GM18951 (cell line): ENCODE measurements around the gene ZNF135.

ENCODE experiments used
- POLR2A ChIP-seq: IDR thresholded peaks from 4 replicates; pipeline ENCODE4 v1.6.1; 2011; ENCODE audit warnings: mild to moderate bottlenecking; ENCODE audit not compliant: insufficient read length, insufficient read depth; ENCODE audit errors: extremely low read depth
- in situ Hi-C: fragments of 300-500 bp; cut with MboI; formaldehyde crosslinking; loops from one replicate; pipeline ENCODE4 v1.12.0; 2022; ENCODE audit warnings: low sequenced_read_pairs, mixed read lengths, inconsistent platforms; ENCODE audit not compliant: unreplicated experiment

The ZNF135 gene

GRCh38 chr19:58059003-58059670 lies at the start of gene ZNF135:
TSS of gene ZNF135 (plus strand) at chr19:58059282. CDS start at chr19:58060003, 721 bp downstream.
- no peak for TF ChIP-seq POLR2A
- in situ Hi-C loops: no loop called here

GRCh38 chr19:58009301-58009665 lies 49.8 kb upstream of the ZNF135 start:
- no peak for TF ChIP-seq POLR2A
- in situ Hi-C loops: no loop called here

- in situ Hi-C loops: no loop called here
- TF ChIP-seq POLR2A: no peak
These were observed 49.3 kb upstream of the ZNF135 start for GRCh38 chr19:58009666-58010301.

DNA sequence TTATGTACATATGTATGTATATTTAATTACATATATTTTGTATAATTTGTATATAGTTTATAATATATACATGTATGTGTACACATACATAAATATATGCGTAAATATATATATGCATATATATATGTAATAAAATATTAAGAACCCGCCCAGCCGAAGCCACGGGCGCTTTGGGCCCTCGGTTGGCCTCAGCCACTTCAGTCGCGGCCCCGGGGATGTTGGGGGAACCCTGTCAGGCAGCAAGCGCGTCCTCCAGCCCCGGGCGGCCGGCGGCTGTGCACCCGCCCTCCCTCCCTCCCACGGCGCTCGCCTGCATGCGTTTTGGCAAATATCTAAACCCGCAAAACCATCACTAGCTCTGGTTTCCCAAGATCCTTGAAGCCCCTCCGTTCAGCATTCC lies 48.6 kb upstream of the ZNF135 start:
- in situ Hi-C loops: no loop called here
- no peak for TF ChIP-seq POLR2A

DNA sequence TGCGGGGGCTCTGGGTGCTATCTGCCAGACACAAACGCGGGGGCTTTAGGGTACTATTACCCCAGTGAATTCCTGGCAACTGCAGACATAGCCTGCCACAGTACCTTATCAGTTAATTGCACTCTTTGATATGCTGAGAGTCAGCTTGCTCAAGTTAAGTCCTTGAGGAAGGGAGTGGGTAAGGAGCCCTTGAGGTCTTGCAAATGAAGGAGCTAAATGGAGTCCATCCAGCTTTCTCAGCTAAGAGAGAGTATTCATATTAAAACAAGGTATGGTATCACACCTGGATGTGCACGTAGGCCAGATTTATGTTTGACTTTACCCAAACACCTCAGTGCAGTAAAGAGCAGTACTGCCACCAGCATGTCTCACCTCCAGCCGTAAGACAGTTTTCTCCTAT lies 44.9 kb upstream of the ZNF135 start:
- in situ Hi-C loops: no loop called here
- TF ChIP-seq POLR2A: no peak

DNA sequence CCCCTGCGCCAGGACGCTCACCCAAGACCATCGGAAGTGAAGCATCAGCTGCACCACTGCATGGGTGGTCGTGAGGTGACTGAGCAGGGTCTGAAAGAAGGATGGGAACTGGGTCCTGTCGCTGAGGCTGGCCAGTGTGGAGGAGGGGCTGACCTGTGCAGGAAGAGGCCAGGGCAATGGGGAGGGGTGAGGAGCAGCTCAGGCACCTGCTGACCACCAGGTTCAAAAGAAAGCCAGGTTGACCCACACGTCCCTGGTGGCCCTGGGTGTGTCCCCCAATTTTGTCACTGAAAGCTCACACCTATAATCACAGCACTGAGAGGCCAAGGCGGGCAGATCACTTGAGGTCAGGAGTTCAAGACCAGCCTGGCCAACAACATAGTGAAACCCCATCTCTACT lies 39.0 kb upstream of the ZNF135 start:
- in situ Hi-C loops: no loop called here

GRCh38 chr19:58021541-58022282 lies 37.4 kb upstream of the ZNF135 start:
- in situ Hi-C loops: no loop called here
- no peak for TF ChIP-seq POLR2A

More for the DNA sequence above, 39.0 kb upstream of the ZNF135 start:
- TF ChIP-seq POLR2A: no peak

- no peak for TF ChIP-seq POLR2A
- in situ Hi-C loops: no loop called here
These were observed 36.8 kb upstream of the ZNF135 start for GRCh38 chr19:58022283-58022660.

GRCh38 chr19:58024661-58025060 lies 34.4 kb upstream of the ZNF135 start:
- no peak for TF ChIP-seq POLR2A
- in situ Hi-C loops: no loop called here

DNA sequence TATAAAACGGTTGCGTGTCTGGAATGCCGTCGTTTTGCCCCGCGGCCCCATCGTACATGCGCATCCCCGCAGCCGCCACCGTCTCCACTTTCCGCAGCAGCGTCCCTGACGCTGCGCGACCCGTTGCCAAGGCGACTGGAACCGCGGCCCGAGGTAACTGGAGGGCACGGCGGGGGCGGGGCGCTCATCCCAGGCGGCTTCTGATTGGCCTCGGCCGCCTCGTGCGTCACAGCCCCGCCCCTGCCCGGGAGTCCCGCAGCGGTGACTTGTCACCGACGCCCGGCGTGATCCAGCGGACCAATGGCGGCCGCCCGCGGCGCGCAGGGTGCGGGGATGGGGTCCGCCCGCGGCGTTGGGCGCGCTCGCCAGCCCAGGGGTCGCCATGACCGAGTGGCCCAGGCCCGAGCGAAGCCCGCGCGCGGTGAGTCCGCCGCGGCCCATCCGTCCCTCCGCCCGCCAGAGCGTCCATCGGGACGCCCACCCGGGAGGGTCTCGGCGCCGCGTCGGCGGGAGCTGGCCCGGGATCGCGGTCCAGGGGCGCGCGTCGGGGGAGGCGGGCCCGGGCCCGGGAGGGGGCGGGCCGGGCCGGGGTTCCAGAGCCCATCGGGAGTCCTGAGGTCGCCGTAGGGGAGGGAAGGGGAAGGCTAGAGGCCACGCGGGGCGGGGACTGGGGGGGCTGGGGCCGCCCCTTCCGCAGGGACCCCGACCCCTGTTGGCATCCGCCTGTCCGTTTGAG lies 25.2 kb upstream of the ZNF135 start, which contains the start of gene ZSCAN1:
TSS of gene ZSCAN1 (plus strand) at position 285 of the 736 bp plus-strand sequence. CDS start 3,812 bp downstream, outside the sequence.
- in situ Hi-C loops: no loop called here
- TF ChIP-seq POLR2A: no peak

DNA sequence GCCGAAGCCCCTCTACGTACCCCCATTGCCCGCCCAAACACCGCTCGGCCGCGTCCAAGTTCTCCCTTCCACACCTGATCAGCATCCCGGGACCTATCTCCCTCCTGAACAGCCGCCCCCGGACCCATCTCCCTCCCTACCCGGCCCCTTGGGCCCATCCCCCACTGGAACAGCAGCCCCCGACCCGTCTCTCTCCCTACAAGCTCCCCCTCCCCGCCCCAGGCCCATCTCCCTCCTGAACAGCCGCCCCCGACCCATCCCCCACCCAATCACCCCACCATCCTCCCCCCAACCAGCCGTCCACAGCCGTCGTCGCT lies 24.6 kb upstream of the ZNF135 start:
- in situ Hi-C loops: no loop called here
- no peak for TF ChIP-seq POLR2A

- in situ Hi-C loops: no loop called here
- no peak for TF ChIP-seq POLR2A
These were observed 23.2 kb upstream of the ZNF135 start for GRCh38 chr19:58035863-58036262.

GRCh38 chr19:58037927-58038687 lies 21.0 kb upstream of the ZNF135 start:
- in situ Hi-C loops: no loop called here
- no peak for TF ChIP-seq POLR2A

- TF ChIP-seq POLR2A: no peak
- in situ Hi-C loops: no loop called here
These were observed 20.3 kb upstream of the ZNF135 start for GRCh38 chr19:58038688-58039204.
